ENCODE measurements around the gene CNN2. TPM values are rescaled to one million over a fixed set of nuclear protein-coding genes. Genes with fewer than 3 reads are reported as not detected.

Gene CNN2
- total and polyA plus RNA-seq, 2 experiments from 2014 or later: 115 to 247 TPM

DNA sequence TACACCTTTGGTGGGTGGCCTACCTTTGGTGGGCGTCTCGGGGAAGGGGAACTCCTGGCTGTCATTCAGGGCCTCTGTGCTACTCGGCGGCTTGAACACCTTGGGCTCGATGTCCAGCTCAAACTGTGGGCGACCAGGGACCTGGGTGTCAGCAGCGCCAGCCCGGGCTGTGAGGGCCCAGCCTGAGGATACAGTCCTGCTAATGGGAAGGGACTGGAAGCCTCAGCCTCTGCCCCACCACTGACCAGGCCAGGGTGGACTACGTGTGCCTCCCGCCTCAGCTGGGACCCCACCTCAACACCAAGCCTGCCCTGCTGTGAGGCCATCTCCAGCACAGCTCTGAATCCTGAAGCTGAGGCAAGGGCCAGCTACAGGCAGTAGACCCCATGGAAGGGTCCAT lies 13.2 kb upstream of the CNN2 start:
- Histone ChIP-seq H3K36me3 (replicated peaks; ENCODE audit: insufficient read depth, low read depth) (no peaks in the 10 kb centered on the region), H3K27me3 (no peaks in the 10 kb centered on the region), H3K27ac (no peak overlapping the region), H3K9me3 (ENCODE audit: low read depth) (no peaks in the 10 kb centered on the region), H4K20me1 (ENCODE audit: insufficient read depth, poor library complexity, severe bottlenecking) (peaks cover 41% of the 10 kb centered on the region), H2AFZ (no peak overlapping the region), H3K4me1 (ENCODE audit: insufficient read depth) (peaks cover 25% of the 10 kb centered on the region), H3K4me2 (no peak overlapping the region), H3K4me3 (no peak overlapping the region), H3K79me2 (peaks cover 49% of the 10 kb centered on the region), H3K9me2 (replicated peaks; ENCODE audit: insufficient read depth) (no peaks in the 10 kb centered on the region)
- 90% methylated on average over 8 of the region's 10 CpGs for WGBS (ENCODE audit: low lambda C conversion rate, missing lambda C conversion rate)
- TF ChIP-seq, protein P1, sequence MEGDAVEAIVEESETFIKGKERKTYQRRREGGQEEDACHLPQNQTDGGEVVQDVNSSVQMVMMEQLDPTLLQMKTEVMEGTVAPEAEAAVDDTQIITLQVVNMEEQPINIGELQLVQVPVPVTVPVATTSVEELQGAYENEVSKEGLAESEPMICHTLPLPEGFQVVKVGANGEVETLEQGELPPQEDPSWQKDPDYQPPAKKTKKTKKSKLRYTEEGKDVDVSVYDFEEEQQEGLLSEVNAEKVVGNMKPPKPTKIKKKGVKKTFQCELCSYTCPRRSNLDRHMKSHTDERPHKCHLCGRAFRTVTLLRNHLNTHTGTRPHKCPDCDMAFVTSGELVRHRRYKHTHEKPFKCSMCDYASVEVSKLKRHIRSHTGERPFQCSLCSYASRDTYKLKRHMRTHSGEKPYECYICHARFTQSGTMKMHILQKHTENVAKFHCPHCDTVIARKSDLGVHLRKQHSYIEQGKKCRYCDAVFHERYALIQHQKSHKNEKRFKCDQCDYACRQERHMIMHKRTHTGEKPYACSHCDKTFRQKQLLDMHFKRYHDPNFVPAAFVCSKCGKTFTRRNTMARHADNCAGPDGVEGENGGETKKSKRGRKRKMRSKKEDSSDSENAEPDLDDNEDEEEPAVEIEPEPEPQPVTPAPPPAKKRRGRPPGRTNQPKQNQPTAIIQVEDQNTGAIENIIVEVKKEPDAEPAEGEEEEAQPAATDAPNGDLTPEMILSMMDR (IDR thresholded peaks at IDR 0.05; ENCODE audit: poor library complexity): no peak
- TF ChIP-seq EZH2phosphoT487 (IDR thresholded peaks at IDR 0.05; ENCODE audit: low read depth, severe bottlenecking, unreplicated experiment): no peak
- no peak for TF ChIP-seq EZH2 (IDR thresholded peaks at IDR 0.05; ENCODE audit: borderline replicate concordance)
- no peak for DNase-seq (ENCODE audit: low spot score)

DNA sequence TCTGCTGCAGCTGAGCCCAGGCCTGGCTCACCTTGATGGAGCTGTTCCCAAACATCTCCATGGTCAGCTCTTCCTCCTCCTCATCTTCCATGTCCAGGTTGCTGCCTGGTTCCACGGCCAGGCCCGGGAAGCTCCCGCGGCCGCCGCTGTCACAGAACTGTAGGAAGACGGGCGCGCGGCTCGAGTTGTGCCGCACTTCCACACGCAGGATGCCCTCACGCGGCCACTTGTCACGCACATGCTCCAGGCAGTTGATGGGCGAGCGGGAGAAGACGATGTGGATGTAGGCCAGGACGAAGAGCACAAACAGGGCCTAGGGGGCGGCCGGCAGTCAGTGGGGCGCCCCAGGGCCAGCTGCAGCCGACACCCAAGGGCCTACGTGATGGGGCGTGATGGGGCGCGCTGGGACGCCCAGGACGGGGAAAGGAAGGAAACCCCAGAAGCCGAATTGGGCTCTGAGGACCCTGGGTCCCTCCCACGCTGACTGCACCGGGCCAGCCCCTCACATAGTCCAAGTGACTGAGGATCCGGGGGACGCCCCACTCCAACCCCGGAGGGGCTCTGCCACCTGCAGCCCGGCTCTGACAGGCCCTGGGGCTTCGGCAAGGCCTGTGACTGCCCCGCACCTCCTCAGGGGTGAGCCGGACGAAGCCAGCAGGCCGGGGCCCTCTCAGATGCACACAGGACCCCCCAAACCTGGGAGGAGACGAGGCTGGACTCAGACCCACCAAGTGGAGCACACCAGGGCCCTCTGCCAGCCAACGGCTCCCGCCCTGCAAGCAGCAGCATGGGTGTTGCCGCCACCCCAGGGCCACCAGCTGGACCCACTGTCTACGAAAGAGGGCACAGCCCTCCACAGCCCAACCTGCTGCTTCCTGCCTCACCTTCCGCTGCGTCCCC lies 12.0 kb upstream of the CNN2 start:
- peaks cover 37% of the 10 kb centered on the region for H3K4me1 ChIP-seq (ENCODE audit: insufficient read depth)
- peaks cover 53% of the 10 kb centered on the region for H4K20me1 ChIP-seq (ENCODE audit: insufficient read depth, poor library complexity, severe bottlenecking)
- WGBS (ENCODE audit: low lambda C conversion rate, missing lambda C conversion rate): 97% methylated on average over 39 of the region's 49 CpGs

DNA sequence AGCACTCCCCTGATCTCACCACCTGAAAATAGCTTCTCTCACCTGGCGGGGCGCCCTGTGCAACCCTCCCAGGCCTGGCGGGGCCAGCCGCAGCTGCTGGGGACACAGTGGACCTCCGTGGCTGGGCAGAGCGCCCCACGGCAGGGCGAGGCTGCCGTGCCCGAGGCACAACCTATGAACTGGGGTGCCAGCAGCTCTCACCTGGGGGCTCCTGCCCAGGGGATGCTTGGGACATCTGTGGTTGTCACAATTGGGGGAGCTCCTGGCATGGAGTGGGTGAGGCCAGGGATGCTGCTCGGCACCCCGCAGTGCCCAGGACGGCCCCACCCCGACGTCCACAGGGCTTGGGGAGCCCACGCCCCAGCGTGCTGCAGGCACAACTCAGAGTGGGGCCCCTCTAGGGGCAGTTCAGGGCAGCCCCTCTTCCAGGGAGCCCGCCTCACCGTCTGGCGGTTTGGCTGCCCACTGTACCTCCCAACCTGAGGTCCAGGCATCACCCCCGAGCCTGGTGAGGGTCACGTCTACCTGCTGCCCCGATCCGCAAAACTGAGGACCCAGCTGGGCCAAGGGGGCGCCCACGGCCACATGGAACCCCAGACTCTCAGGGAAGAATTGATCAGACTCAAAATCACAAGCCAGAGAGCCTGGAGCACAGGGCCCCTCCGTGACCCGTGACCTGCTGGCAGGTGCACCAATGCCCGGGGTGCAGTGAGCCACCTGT lies 11.2 kb upstream of the CNN2 start:
- H3K27me3 ChIP-seq: no peaks in the 10 kb centered on the region
- H2AFZ ChIP-seq: no peak overlapping the region
- no peak overlapping the region for H3K4me3 ChIP-seq
- no peak overlapping the region for H3K4me2 ChIP-seq
- H3K36me3 ChIP-seq (replicated peaks; ENCODE audit: insufficient read depth, low read depth): no peaks in the 10 kb centered on the region
- H3K27ac ChIP-seq: no peak overlapping the region
- TF ChIP-seq, protein P1 (IDR thresholded peaks at IDR 0.05; ENCODE audit: poor library complexity): no peak
- no peak for TF ChIP-seq EZH2 (IDR thresholded peaks at IDR 0.05; ENCODE audit: borderline replicate concordance)
- no peak for TF ChIP-seq EZH2phosphoT487 (IDR thresholded peaks at IDR 0.05; ENCODE audit: low read depth, severe bottlenecking, unreplicated experiment)
- no peaks in the 10 kb centered on the region for H3K9me2 ChIP-seq (replicated peaks; ENCODE audit: insufficient read depth)
- H3K79me2 ChIP-seq: peaks cover 69% of the 10 kb centered on the region
- H3K4me1 ChIP-seq (ENCODE audit: insufficient read depth): peaks cover 42% of the 10 kb centered on the region
- 97% methylated on average over 29 of the region's 29 CpGs for WGBS (ENCODE audit: low lambda C conversion rate, missing lambda C conversion rate)
- no peak for DNase-seq (ENCODE audit: low spot score)
- no peaks in the 10 kb centered on the region for H3K9me3 ChIP-seq (ENCODE audit: low read depth)
- peaks cover 61% of the 10 kb centered on the region for H4K20me1 ChIP-seq (ENCODE audit: insufficient read depth, poor library complexity, severe bottlenecking)

More for the DNA sequence above, 12.0 kb upstream of the CNN2 start:
- no peak overlapping the region for H3K27ac ChIP-seq
- H3K4me2 ChIP-seq: no peak overlapping the region
- H2AFZ ChIP-seq: no peak overlapping the region
- no peak for DNase-seq (ENCODE audit: low spot score)
- H3K79me2 ChIP-seq: peaks cover 61% of the 10 kb centered on the region
- TF ChIP-seq EZH2 (IDR thresholded peaks at IDR 0.05; ENCODE audit: borderline replicate concordance) (no peak), EZH2phosphoT487 (IDR thresholded peaks at IDR 0.05; ENCODE audit: low read depth, severe bottlenecking, unreplicated experiment) (no peak)
- TF ChIP-seq, protein P1 (IDR thresholded peaks at IDR 0.05; ENCODE audit: poor library complexity): no peak
- H3K27me3 ChIP-seq: no peaks in the 10 kb centered on the region
- H3K36me3 ChIP-seq (replicated peaks; ENCODE audit: insufficient read depth, low read depth): no peaks in the 10 kb centered on the region
- H3K9me3 ChIP-seq (ENCODE audit: low read depth): no peaks in the 10 kb centered on the region
- no peak overlapping the region for H3K4me3 ChIP-seq
- no peaks in the 10 kb centered on the region for H3K9me2 ChIP-seq (replicated peaks; ENCODE audit: insufficient read depth)
